Amniotic epithelial cell (primary cell): ENCODE data around the gene PPP6R2.

Source experiments
- DNase-seq: peaks from one replicate; pipeline ENCODE4 v3.0.0-alpha.2; 2010; ENCODE audit warnings: low read depth

PPP6R2 gene

GRCh38 chr22:50342651-50343540, at the start of gene PPP6R2:
TSS of gene PPP6R2 (plus strand) at chr22:50343327. CDS start at chr22:50393909, 50,582 bp downstream.
- DNase-seq = peak; percentile 44

- peak; percentile 84 for DNase-seq
Measured at GRCh38 chr22:50293441-50294318, 49.4 kb upstream of the PPP6R2 start.

GRCh38 chr22:50294319-50294656, 48.8 kb upstream of the PPP6R2 start:
- no peak for DNase-seq

GRCh38 chr22:50296658-50297490, 46.3 kb upstream of the PPP6R2 start:
- DNase-seq = no peak

- no peak for DNase-seq
Measured at GRCh38 chr22:50297510-50298265, 45.4 kb upstream of the PPP6R2 start.

GRCh38 chr22:50298266-50298637, 44.9 kb upstream of the PPP6R2 start:
- no peak for DNase-seq

- DNase-seq = no peak
Measured at GRCh38 chr22:50298937-50299784, 44.0 kb upstream of the PPP6R2 start.

GRCh38 chr22:50299785-50300619, 43.1 kb upstream of the PPP6R2 start:
- no peak for DNase-seq

GRCh38 chr22:50300620-50301257, 42.4 kb upstream of the PPP6R2 start:
- DNase-seq = no peak

GRCh38 chr22:50301581-50301991, 41.5 kb upstream of the PPP6R2 start:
- DNase-seq = no peak

GRCh38 chr22:50302041-50302541, 41.0 kb upstream of the PPP6R2 start:
- peak; percentile 62 for DNase-seq

GRCh38 chr22:50302564-50302963, 40.6 kb upstream of the PPP6R2 start:
- no peak for DNase-seq

GRCh38 chr22:50303515-50303847, 39.6 kb upstream of the PPP6R2 start:
- DNase-seq = no peak

- DNase-seq = no peak
Measured at GRCh38 chr22:50303848-50304527, 39.1 kb upstream of the PPP6R2 start.

- DNase-seq = no peak
Measured at GRCh38 chr22:50304528-50305392, 38.4 kb upstream of the PPP6R2 start.

GRCh38 chr22:50305393-50305922, 37.7 kb upstream of the PPP6R2 start:
- DNase-seq = no peak
